Spleen (tissue), 7 donors: ENCODE measurements around the gene BTN2A1.

Experiments
- CTCF ChIP-seq, 11 experiments: fragments of 200-600 bp in 7 of 11; fragments of 450-650 bp in 4 of 11; sonication (generic) in 4 of 11; IDR thresholded peaks in 8 of 11; conservative IDR thresholded peaks in 3 of 11; 1 replicate in 7 of 11; 2 replicates in 4 of 11; pipeline versions ENCODE4 v1.4.0 to v1.8.0; 2016 to 2021; ENCODE audit warnings: antibody characterized with exemption in 11 of 11, inconsistent platforms in 4 of 11, mild to moderate bottlenecking in 1 of 11
- POLR2AphosphoS5 ChIP-seq, 3 donors: sonication (generic); formaldehyde crosslinking; IDR thresholded peaks; one replicate each; pipeline ENCODE4 v1.5.1; 2017; ENCODE audit warnings: antibody characterized with exemption in 3 of 3
- donor health status: DM: no; HTN: no; CAD: no; lungs with moderate emphysema.
- donor health status: DM: no; HTN: no; CAD: no.
- donor health status: DM: no; HTN: no; CAD: no.

- TF ChIP-seq CTCF (IDR thresholded peaks at IDR 0.05 in 8 of 11, conservative IDR thresholded peaks at IDR 0.05 in 3 of 11) (no peak), POLR2AphosphoS5 (IDR thresholded peaks at IDR 0.05) (no peak)
These were observed 25.0 kb upstream of the BTN2A1 start for GRCh38 chr6:26432627-26433201.
